Calu3 (cell line): ENCODE results near the gene CCNQ. TPM values are rescaled to one million over a fixed set of nuclear protein-coding genes. Genes with fewer than 3 reads are reported as not detected.
A peak's percentile ranks its signal among the peaks of the same experiment; 100 is the strongest.

ENCODE experiments used
- BruUV-seq: library from RNA; stranded (reverse); fragments of 400-500 nt; replicated peaks from 2 replicates; lab custom pipeline; 2021; lab: Mats Ljungman, UMichigan
- CTCF ChIA-PET: fragments of 300-600 bp; sonication (Branson Sonifier 250); formaldehyde crosslinking; loops from one replicate; lab custom pipeline; 2022; ENCODE audit warnings: antibody characterized with exemption; lab: Charles Lee
- DNase-seq: peaks from one replicate; pipeline ENCODE4 v3.0.0; 2022
- H3K27ac Mint-ChIP-seq: one replicate; pipeline ENCODE4 v1.8.0; 2022; ENCODE audit warnings: mixed read lengths; ENCODE audit not compliant: unreplicated experiment
- H3K27me3 Mint-ChIP-seq: one replicate; pipeline ENCODE4 v1.8.0; 2022; ENCODE audit warnings: mixed read lengths; ENCODE audit not compliant: unreplicated experiment
- H3K36me3 Mint-ChIP-seq: one replicate; pipeline ENCODE4 v1.8.0; 2022; ENCODE audit warnings: mild to moderate bottlenecking, moderate library complexity, mixed read lengths; ENCODE audit not compliant: insufficient read depth, unreplicated experiment
- H3K4me1 Mint-ChIP-seq: one replicate; pipeline ENCODE4 v1.8.0; 2022; ENCODE audit warnings: mild to moderate bottlenecking, low read depth, mixed read lengths; ENCODE audit not compliant: unreplicated experiment
- H3K4me3 Mint-ChIP-seq: one replicate; pipeline ENCODE4 v1.8.0; 2022; ENCODE audit warnings: mild to moderate bottlenecking, low read depth, moderate library complexity, mixed read lengths; ENCODE audit not compliant: unreplicated experiment
- H3K9me3 Mint-ChIP-seq: one replicate; pipeline ENCODE4 v1.8.0; 2022; ENCODE audit warnings: low read depth, mixed read lengths; ENCODE audit not compliant: unreplicated experiment
- CTCF ChIP-seq: fragments of 200-600 bp; IDR thresholded peaks from one replicate; pipeline ENCODE4 v1.8.0; 2022; ENCODE audit warnings: antibody characterized with exemption; ENCODE audit not compliant: unreplicated experiment
- intact Hi-C: fragments of 100-400 bp; cut with micrococcal nuclease; formaldehyde crosslinking; loops from one replicate; pipeline ENCODE4 v1.10.0; 2022; ENCODE audit not compliant: unreplicated experiment
- total RNA-seq: library from RNA; stranded (reverse); gene quantifications from 2 replicates; pipeline ENCODE4 v1.2.3, GENCODE V29; 2022

The CCNQ gene
- total RNA-seq, 1 experiment from 2014 or later: 18.9 TPM

DNA sequence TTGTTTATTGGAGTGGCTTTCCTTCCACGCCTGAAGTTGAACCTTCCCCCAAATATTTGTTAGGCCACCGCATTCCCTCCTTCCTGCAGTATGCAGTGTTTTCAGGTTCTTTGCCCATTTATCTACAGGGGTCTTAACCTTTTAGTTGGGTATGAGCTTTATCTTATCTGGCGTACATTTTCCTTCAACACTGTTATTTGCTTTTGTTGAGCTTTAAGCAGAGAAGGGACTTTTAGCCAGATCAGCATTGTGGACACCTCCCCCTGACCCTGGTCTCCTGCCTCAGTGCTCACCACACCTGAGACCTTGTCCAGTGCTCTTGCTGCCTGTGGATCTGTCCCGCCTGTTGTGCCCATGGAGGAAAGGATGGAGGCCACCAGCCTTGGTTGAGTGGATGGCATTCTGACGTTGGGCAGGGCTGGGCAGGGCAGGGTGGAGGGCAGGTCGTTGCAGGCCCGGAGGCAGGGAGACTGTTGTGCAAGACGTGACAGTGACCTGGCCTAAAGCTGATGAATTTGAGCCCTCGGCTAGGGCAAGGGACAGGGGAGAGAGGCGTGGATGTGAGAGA lies 47.1 kb upstream of the CCNQ start:
- H3K9me3 Mint-ChIP-seq: no peaks in the 10 kb centered on the region
- H3K27me3 Mint-ChIP-seq: peaks cover 59% of the 10 kb centered on the region
- no peak overlapping the region for H3K4me3 Mint-ChIP-seq
- BruUV-seq: no TSS peak
- no peak overlapping the region for H3K27ac Mint-ChIP-seq
- TF ChIP-seq CTCF: no peak
- DNase-seq: no peak
- peaks cover 7% of the 10 kb centered on the region for H3K4me1 Mint-ChIP-seq
- CTCF ChIA-PET: interaction anchor here (1.6 kb wide), 1 partner anchor 22 kb away, joined by 6 read pairs; no protein-coding TSS in a partner anchor
- intact Hi-C loops: no loop called here
- peaks cover 6% of the 10 kb centered on the region for H3K36me3 Mint-ChIP-seq

DNA sequence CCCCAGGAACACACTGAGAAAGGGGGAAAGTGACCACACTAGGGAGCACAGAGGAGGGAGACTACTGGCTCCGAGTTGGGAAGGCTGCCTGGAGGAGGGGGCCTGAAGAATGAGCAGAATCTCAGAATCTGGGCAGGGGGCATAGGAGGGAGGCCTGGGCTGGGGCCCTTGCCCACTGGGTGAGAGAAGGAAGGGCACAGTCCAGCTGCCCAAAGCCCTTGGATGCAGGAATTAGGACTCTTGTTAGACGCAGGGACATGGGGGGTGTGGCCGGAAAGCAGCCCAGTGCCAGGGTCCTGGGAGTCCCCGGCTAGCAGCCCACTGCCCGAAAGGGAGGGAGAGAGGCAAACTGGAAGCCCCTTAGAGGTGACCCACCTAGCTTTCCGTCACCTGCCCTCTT lies 46.2 kb upstream of the CCNQ start:
- Mint-ChIP-seq H3K27me3 (peaks cover 67% of the 10 kb centered on the region), H3K9me3 (no peaks in the 10 kb centered on the region), H3K27ac (no peak overlapping the region), H3K36me3 (peaks cover 6% of the 10 kb centered on the region), H3K4me3 (no peak overlapping the region), H3K4me1 (peaks cover 7% of the 10 kb centered on the region)
- no TSS peak for BruUV-seq
- CTCF ChIA-PET: interaction anchor here (1.4 kb wide), 1 partner anchor 9 kb away, joined by 5 read pairs; no protein-coding TSS in a partner anchor
- intact Hi-C loops: no loop called here
- no peak for DNase-seq
- TF ChIP-seq CTCF: no peak

DNA sequence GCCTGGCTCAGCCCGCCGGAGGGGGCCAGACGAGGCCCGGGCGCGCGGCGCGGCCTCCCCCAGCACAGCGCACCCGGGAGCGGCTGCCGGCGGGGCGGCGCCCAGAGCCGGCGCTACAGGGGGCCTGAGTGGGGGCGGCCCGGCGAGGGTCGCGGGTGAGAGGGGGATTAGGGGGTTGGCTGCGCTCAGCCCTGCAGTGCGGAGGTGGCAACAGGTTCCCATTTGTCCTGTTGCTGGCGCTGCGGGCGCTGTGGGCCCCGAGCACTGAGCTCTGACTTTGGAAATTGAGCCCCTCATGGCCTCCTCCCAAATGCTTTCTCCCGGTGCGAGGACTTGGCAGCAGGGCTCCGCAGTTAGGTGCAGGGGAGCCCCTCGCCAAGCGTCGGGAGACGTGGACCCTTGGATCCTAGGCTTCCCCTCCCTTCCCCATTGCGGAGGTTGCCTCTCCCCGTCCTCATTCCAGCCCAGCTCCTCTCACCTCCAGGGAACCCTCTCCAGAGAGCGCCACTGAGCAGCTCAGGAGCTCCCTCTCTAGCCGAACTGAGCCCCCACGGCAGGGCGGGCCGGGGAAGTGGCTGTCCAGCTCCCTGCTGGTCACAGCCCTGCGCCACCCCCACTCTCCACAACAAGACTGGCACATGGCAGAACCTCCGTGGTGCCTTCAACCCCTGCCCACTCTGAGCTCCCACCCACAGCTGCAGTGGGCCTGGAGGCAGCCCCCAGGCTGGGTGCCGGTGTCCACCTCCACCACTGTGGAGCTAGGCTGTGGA lies 45.6 kb upstream of the CCNQ start:
- Mint-ChIP-seq H3K9me3 (no peaks in the 10 kb centered on the region), H3K27me3 (peaks cover 73% of the 10 kb centered on the region), H3K4me3 (no peak overlapping the region), H3K27ac (no peak overlapping the region), H3K36me3 (peaks cover 6% of the 10 kb centered on the region), H3K4me1 (peaks cover 7% of the 10 kb centered on the region)
- CTCF ChIA-PET: interaction anchor here (0.6 to 1.4 kb wide), 2 partner anchors 8 to 24 kb away, joined by 3 to 5 read pairs; no protein-coding TSS in a partner anchor
- peak; percentile 10 for TF ChIP-seq CTCF
- intact Hi-C loops: no loop called here
- no peak for DNase-seq
- BruUV-seq: no TSS peak

- no peak overlapping the region for H3K27ac Mint-ChIP-seq
- no peak for DNase-seq
- BruUV-seq: no TSS peak
- peaks cover 82% of the 10 kb centered on the region for H3K27me3 Mint-ChIP-seq
- peaks cover 6% of the 10 kb centered on the region for H3K36me3 Mint-ChIP-seq
- intact Hi-C loops: no loop called here
- peaks cover 7% of the 10 kb centered on the region for H3K4me1 Mint-ChIP-seq
- CTCF ChIA-PET: interaction anchor here (0.6 to 1.4 kb wide), 2 partner anchors 7 to 24 kb away, joined by 3 to 5 read pairs; no protein-coding TSS in a partner anchor
- no peak overlapping the region for H3K4me3 Mint-ChIP-seq
- H3K9me3 Mint-ChIP-seq: no peaks in the 10 kb centered on the region
- TF ChIP-seq CTCF: no peak
These were observed 44.8 kb upstream of the CCNQ start for GRCh38 chrX:153643431-153644351.
